Fibroblast of the conjunctiva (primary cell): ENCODE data around the gene CCDC85C.

Experiments used
- DNase-seq: peaks from one replicate; pipeline ENCODE4 v3.0.0-alpha.2; 2010; ENCODE audit warnings: low read depth

CCDC85C gene

DNA sequence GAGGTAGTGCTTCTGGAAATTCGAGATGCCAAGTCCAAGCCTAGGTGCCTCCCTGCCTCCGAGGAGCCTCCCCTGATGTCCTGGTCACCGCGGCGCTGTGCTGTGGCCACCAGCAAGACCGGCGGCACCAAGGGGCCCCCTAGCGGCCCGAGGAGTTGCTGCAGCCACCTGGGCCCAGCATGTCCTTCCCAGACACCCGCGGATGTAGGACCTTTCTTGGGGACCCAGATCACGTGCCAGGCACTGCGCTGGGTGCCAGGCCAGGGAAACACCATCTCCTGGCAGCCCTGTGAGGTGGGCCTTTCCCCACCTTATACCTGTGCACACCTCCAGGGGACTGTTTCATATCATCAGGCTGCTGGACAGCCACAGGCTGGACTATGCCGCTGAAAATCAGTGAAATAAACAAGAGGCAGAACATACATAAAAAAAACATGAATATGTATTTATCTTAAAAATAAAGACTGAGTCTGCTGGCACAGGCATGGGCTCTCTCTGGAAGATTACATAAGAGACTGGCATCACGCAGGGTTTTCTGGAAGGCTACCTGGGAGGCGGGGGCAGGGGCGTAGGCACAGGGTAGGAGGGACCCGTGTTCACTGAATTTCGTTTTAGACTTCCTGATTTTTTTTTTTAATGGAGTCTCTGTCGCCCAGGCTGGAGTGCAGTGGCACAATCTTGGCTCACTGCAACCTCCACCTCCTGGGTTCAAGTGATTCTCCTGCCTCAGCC, 25.0 kb upstream of the CCDC85C start:
- peak; percentile 31 for DNase-seq

DNA sequence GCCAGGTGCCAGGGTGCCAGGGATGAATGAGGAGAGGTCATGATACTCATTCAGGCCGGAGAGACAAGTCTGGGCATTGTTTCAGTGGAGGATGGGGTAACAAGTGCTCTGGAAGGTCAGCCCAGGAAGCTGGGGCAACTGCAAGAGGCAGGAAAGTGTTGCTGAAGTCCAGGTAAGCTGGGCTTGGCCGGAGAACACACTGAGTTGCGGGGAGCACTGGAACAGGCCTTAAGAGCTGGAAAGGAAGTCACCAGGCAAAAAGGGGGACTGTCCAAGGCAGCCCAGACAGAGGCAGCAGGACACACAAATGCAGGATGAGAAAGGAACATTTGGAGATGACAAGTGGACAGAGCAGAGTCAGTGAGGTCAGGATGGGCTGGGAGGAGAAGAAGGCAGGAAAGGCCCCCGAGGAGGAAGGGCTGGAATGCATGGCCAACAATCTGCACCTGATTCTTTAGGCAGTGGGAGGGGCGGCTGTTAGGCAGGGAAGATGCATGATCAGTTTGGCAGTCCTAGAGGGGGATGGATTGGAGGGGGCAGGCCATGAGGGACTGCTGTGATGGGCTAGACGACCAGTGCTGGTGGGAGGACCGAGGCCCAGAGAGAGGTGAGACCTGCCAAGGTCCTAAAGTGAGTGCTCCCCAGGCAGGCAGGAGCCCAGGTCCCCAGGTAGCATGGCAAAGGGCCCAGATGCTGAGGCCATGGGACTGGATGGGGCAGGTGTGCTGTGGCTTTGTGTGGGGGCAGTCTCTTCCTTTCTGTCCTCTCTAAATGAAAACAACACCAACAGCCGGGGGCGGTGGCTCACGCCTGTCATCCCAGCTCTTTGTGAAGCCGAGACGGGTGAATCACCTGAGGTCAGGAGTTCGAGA, 23.7 kb upstream of the CCDC85C start:
- DNase-seq, result no peak

DNA sequence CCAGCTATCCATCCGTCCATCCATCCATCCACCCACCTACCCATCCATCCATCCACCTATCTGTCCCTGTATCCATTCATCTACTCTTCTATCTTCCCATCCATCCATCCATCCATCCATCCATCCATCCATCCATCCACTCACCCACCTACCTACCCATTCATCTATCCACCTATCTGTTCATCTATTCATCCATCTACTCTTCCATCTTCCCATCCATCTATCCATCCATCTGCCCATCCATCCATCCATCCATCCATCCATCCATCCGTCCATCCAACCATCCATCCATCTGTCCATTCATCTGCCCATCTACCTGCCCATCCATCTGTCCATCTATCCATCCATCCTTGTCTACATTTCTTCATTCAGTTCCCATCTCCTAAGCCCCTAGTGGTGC, 23.1 kb upstream of the CCDC85C start:
- DNase-seq, result no peak

DNA sequence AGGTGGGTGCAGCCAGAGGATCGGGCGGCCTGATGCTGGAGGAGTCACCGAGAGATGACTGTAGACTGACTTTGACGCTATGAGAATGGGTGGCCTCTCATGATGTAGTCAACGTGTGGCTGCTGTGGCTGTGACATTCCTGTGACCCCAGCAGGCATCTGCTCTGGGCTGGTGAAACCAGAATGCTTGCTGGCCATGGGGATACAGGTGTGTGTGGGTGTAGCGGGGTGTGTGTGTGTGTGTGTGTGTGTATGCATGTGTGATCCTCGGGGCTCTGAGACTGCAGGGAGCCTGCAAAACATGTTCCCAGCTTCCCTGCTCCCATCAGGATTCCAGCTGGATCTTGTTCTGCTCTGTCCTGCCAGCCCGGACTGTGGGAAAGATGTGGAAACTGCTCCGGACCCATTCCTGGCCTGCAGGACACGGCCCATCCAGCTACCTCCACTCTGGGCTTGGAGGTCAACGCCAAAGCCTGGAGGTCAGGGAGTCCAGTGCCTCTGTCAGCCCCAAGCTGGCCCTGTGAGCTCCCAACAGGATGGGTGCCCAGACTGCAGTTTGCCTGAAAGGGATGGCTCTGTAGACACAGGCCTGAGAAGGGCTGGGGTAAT, 22.1 kb upstream of the CCDC85C start:
- DNase-seq, result no peak

DNA sequence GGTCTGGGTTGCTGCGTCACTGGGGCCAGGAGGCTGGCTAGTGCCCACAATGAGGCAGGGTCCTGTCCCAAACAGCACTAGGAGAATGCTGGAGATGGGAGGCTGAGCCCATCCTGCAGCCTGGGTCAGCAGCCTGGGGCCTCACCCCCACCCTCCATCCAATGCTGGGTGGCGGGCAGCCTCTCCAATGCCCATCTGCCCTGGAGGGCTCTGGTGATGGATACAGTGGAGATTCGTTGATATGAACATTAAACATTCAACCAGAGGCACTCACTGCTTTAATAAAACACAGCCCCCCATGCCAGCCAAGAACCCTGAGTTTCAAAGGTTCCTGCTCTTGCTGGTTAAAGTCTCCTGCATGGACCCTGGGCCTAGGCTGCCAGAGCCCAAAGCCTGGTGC, 21.5 kb upstream of the CCDC85C start:
- no peak for DNase-seq

DNA sequence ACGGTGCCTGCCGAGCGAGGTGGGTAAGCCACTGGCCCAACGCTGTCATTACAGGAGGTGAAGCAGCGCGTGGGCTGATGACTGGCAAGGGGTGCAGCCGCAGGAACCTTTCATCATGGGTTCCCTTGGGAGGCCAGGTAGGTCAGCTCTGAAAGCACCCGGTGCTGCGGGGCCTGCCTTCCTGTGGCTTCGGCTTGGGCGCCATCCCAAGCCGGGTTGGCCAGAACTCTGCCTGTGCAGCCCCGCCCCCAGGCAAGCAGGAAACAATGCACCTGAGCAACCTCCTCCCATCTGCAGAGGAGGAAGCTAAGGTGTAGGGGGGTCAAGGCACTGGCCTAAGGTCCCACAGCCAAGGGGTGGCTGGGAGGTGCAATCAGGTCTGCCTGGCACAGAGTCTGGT, 21.0 kb upstream of the CCDC85C start:
- DNase-seq, result no peak

DNA sequence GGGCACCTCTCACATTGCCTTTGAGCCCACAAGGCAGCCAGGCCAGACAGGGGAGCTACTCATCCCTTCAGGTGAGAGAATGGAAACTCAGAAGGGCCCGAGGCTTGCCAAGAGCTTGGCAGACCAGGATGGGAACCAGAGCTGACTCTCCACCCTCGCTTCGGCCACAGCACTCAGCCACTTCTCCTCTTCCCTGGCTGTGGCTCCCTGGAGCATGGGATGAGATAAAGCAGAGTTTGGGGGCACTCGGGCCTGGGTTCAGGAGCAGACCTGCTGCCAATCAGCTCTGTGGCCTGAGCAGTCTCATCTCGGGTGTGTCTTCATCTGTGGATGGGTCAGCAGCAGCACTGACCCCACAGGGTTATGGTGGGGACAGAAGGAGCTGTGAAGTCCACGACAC, 20.0 kb upstream of the CCDC85C start:
- DNase-seq, result no peak

DNA sequence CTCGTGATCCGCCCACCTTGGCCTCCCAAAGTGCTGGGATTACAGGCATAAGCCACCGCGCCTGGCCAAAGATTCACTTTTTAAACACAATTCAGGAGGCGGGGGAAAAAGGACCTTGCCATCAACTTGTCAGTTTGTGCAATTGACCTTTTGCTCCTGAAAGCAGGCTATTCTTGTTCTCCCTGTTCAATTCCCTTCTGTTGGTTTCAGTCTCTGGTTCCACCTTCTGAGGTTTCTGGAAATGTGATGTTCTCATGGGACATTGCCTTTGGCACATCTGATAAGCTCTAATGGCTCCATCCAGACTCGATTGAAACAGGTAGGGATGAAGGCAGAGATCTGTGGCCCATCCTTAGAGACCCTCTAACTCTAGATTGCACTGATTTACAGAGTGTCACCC, 17.9 kb upstream of the CCDC85C start:
- DNase-seq, result no peak

DNA sequence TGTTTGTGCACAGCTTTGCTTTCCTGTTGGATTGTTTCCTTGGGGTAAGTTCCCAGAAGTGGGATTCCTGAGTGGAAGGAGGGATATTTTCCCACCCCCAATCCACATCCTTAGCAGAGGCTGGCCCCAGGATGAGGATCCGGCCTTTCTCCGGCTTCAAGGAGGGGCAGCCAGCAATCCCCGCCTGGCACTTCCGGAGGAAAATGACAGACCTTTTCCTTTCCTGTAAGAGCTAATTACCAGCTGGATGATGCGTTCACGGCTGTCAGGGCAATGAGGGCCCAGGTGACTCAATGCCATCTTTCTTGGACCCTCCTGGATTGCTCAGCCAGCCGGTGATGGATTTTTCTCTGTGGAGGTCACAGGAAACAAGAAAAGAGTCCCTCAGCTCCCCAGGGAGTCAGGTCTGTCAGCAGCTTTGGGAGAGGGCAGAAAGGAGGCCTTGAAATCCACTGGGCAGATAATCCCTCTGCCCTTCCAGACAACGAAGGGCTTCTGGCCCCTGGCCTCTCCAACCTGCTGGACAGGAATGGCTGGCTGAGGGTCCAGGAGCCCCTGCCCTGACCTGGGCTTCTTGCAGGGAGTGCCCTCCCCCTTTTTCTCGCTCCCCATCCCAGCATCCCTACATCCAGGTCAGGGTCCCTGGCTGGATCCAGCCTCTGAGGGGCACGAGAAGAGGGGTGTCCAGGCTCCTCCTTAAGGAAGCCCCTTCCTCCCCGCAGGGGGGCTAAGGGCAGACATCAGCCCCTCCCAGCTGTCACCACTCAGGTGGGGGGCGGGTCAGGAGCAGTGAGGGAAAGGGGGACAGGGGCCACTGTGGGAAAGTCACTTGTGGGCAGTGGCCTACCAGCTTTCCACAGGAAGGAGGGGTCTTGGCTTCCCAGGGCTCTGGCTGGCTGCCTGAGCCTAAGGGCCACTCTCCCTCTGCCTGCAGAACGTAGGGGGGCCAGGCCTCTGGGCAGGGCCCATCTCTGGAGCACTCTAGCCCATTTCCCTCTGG, 16.1 kb upstream of the CCDC85C start:
- no peak for DNase-seq

DNA sequence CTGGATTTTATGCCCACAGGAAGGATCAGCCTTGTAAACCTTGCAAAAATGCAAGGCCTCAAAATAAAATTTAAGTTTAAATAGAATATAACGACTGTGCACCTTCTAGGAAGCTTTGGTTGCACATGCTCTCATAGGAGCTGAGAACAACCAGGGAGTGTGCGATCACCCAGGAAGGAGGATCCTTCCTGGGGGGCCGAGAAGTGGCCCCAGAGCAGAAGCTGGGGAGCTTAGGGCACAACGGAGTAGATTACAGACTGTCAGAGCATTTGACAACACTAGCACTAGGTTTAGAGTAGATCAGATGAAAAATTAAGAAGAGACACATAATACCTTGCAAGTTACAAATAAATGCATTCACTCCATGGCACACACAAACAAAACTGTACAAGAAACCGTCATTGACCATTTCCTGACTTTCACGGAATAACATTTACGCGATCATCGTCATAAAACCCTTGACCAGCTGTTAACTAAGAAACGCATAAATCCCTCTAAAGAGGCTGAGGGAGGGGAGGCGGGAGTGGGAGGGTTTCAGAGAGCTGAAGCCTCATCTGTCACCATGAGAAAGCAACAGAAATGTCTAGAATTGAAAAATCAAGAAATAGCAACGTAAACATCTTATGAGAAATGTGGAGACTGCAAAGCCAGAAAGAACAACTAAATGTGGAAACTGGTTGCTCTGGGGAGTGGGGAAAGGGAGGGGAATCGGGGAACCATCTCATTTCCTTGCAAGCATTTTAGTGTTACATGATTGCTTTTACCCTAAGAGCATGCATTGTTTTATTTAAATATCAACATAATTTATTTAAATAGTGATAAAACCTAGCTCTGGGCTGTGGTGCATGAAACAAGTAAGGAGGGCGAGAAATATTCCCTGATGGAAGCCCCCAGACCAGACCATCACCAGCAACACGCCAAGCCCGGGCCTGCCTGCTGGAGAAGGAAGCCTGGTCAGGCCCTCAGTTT, 13.1 kb upstream of the CCDC85C start:
- no peak for DNase-seq

DNA sequence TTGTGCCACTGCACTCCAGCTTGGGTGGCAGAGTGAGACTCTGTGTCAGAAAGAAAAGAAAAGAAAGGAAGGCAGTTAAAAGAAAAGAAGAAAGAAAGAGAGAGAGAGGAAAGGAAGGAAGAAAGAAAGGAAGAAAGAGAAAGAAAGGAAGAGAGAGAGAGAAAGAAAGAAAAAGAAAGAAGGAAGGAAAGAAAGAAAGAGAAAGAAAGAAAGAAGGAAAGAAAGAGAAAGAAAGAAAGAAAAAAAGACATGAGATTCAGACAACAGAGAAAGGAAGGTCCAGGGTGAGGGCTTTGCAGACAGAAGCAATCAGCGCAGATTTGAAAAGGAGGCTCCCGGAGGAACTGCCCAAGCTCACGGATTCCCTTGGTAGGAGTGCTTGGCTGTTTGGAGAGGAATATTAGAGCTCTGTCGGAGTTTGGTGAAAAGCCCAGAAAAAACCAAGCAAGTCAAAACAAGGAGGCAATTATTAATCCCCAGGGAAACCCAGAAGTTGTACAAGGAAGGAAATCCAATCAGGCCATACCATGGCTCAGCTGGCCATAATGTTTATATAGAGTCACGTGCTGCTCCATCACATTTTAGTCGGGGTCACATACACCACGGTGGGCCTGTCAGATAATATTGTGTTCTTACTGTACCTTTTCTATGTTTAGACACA, 11.6 kb upstream of the CCDC85C start:
- DNase-seq, result no peak

DNA sequence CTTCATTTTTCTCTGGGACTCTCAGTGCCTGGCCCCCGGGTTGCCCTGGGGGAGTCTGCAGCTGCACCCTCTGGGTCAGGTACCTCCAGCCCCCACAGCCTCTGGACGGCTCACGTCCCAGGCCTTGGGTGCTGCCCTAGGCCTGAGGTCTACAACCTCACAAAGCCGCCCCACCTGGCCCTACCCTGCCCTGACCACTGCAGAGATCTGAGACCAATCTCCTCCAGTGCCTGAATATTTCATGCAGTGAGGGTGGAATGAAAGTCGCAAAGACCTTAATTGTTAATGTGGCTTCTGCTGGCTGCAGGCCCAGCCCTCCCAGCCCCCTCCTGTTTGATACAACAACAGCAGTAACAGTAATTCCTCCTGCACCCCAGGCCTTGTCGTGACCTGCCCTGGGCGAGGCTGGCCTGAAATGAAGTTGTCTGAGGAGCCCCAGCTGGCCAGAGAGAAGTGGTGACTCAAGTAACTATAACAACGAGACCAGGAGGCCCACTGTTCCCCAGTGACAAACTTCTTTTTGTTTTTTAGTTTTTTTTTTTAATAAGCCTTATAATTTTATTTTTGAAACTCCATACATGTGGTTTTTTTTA, 8.8 kb upstream of the CCDC85C start:
- DNase-seq, result no peak

DNA sequence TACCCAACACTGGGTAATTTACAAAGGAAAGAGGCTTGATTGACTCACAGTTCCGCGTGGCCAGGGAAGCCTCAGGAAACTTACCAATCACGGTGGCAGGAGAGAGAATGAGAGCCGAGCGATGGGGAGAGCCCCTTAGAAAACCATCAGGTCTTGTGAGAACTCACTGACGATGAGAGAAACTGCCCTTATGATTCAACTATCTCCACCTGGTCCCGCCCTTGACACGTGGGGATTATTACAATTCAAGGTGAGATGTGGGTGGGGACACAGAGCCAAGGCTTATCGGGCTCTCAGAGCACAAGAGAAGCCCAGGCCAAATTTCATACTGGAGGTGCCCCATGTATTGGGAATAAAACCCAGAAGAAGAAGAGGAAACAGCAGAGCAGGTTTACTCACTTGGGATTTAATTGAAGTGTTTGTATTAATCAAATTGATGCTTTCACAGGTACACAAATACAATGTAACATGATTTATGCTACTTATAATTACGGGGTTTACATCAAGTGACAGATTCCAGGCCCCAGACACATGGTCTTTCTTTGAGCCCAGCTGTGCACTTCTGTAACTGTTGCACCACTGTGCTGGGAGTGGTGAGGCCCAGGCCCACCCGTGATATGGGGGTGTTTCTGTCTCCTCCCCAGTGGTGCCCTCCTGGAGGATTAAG, 8.2 kb upstream of the CCDC85C start:
- no peak for DNase-seq

DNA sequence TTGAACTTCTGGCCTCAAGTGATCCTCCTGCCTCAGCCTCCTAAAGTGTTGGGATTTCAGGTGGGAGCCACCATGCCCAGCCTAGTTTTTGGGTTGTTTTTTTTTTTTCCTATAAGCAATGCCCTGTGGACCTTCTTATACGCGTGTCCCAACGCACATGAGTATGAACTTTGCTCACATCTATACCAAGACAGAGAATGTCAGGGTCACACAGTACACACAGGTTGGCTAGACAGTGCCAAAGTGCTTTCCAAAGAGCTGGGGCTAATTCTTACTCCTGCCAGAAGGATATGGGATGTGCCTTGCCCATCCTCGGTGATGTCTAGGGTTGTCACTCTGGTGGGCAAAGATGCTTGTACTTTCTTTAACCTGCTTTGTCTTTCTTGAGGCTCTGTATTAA, 7.6 kb upstream of the CCDC85C start:
- DNase-seq, result no peak

DNA sequence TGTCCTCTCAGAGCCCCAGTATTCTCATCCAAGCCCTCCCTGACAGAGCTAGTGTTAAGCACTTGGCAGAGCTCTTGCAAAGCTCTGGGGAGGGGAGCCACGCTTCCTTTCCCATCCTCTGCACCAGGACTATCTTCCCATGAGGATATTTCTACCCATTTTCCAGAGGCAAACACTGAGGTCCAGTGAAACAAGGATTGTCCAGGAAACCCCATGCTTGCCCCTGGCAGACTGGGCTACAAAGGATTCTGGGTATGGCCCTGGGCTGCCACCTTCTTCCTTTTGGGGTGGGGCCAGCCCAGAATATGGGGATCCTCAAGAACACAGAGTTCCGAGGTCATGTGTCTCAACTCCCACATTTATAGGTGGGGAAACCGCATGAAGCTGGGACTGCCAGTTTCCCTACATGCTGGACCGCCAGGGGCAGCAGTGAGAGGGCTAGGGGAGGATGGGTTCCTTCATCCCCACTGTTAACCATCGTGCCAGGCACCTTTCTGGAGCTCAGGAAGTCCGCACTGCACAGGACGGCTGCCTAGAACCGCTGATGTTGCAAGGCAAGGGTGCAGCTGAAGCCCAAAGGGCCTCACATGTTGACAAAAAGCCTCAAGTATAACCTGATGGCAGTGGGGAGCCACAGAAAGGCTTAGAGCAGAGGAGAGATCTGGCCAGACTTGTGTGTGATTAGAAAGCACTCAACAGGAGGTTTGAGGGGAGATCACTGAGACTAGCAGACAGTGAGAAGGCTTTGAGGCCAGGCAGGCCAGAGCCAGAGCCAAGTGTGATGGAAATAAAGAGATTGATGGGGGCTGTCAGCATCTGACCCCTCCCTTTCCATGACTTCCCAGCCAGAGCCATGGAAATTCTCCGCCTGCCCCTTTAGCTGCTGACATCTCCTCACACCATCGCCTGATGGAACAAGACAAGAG, 5.5 kb upstream of the CCDC85C start:
- DNase-seq, result no peak

DNA sequence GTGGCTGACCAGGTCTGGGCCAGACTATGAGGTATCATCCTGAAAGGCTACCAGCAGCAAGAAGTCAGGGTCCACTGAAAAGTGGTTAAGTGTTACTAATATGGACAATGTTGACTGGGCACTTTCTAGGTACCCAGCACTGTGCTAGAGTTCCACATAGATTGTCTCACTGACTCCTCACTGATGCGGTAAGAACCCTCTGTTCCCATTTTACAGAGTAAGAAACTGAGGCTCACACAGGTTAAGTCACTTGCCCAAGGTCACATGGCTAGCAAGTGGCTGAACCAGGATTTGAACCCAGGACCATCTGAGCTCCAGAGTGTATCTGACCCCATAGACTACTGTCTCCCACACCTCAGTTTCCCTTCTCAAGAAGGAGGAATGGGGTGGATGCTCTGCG, 4.6 kb upstream of the CCDC85C start:
- DNase-seq, result no peak

DNA sequence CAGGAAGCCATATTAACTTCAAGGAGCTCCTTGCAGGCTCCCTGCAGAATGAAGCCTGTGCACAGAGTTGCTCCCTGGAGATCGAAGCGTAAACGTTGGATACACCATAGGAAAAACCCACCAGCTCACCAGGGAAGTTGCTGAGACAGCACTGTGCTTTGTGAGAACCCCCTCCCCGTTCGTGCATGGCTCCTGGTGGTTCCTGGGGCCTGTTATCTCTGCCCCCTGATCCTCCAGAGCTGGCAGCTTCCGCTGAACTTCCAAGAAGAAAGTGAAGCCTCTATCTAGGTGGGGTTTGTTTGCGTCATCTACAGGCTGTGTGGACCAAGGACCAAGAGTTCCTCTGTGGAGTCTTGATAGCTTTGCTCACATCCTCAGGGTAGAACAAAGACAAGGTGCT, 2.4 kb upstream of the CCDC85C start:
- DNase-seq, result no peak
